ACC112 (cell line): Measurements from ENCODE around the gene NLRC4.
A peak's percentile ranks its signal among the peaks of the same experiment; 100 is the strongest.
"Not testable (repeated sequence)": the region's sequence is repeated elsewhere in the genome, so short reads cannot be mapped to it uniquely, and the experiment has no call there.

ENCODE experiments used
- H2AFZ ChIP-seq: fragments of 200-600 bp; sonication (generic); one replicate; pipeline ENCODE4 v1.6.0; 2017; ENCODE audit warnings: antibody characterized with exemption, low read length; ENCODE audit not compliant: unreplicated experiment
- H3K27ac ChIP-seq: fragments of 200-600 bp; sonication (generic); 2 replicates; pipeline ENCODE4 v1.5.1; 2014; ENCODE audit warnings: low read depth, mild to moderate bottlenecking, antibody characterized with exemption, low read length, moderate library complexity
- H3K27me3 ChIP-seq: fragments of 200-600 bp; sonication (generic); 2 replicates; pipeline ENCODE4 v1.6.1; 2014; ENCODE audit warnings: mild to moderate bottlenecking, antibody characterized with exemption, low read length, moderate library complexity, mixed read lengths; ENCODE audit not compliant: insufficient read depth
- H3K36me3 ChIP-seq: fragments of 200-600 bp; sonication (generic); 2 replicates; pipeline ENCODE4 v1.6.1; 2016; ENCODE audit warnings: mild to moderate bottlenecking, antibody characterized with exemption, low read length, moderate library complexity, mixed read lengths; ENCODE audit not compliant: insufficient read depth
- H3K4me1 ChIP-seq: fragments of 200-600 bp; sonication (generic); one replicate; pipeline ENCODE4 v1.6.1; 2016; ENCODE audit warnings: low read length, mixed read lengths; ENCODE audit not compliant: insufficient read depth, unreplicated experiment, control insufficient read depth
- H3K4me3 ChIP-seq: fragments of 200-600 bp; sonication (generic); 2 replicates; pipeline ENCODE4 v1.5.1; 2014; ENCODE audit warnings: mild to moderate bottlenecking, low read depth, low read length
- H3K79me2 ChIP-seq: fragments of 200-600 bp; sonication (generic); one replicate; pipeline ENCODE4 v1.6.0; 2016; ENCODE audit warnings: low read length; ENCODE audit not compliant: control insufficient read depth, unreplicated experiment, insufficient read depth

The NLRC4 gene

DNA sequence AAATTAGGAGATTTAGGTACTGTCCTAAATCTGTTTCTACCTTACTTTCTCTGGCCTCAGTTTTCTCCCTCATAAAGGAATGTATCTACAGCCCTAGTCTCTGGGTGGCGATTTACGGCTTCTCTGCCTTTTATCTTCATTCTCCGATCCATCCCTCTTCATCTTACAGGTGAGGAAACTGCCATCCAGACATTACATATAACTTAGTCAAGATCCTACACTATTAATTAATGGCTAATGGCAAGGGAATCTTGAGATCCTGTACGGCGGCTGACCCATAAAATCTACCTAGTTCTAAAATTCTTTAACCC, 12.6 kb upstream of the NLRC4 start:
- Histone ChIP-seq H3K27ac (peak overlapping the region; percentile 65), H2AFZ (peak overlapping the region; percentile 100), H3K27me3 (no peaks in the 10 kb centered on the region)

DNA sequence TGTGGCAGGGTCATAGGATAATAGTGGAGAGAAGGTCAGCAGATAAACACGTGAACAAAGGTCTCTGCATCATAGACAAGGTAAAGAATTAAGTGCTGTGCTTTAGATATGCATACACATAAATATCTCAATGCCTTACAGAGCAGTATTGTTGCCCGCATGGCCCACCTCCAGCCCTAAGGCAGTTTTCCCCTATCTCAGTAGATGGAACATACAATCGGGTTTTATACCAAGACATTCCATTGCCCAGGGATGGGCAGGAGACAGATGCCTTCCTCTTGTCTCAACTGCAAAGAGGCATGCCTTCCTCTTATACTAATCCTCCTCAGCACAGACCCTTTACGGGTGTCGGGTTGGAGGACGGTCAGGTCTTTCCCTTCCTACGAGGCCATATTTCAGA, 11.1 kb upstream of the NLRC4 start:
- H3K4me3 ChIP-seq, H3K4me1 ChIP-seq, H3K27me3 ChIP-seq, H3K27ac ChIP-seq, H2AFZ ChIP-seq, H3K36me3 ChIP-seq: not testable (repeated sequence)
- H3K79me2 ChIP-seq, result peaks cover 23% of the 10 kb centered on the region

More for the DNA sequence above, 12.6 kb upstream of the NLRC4 start:
- Histone ChIP-seq H3K79me2 (peaks cover 36% of the 10 kb centered on the region), H3K4me3 (peak overlapping the region; percentile 93), H3K36me3 (no peaks in the 10 kb centered on the region), H3K4me1 (no peaks in the 10 kb centered on the region)

DNA sequence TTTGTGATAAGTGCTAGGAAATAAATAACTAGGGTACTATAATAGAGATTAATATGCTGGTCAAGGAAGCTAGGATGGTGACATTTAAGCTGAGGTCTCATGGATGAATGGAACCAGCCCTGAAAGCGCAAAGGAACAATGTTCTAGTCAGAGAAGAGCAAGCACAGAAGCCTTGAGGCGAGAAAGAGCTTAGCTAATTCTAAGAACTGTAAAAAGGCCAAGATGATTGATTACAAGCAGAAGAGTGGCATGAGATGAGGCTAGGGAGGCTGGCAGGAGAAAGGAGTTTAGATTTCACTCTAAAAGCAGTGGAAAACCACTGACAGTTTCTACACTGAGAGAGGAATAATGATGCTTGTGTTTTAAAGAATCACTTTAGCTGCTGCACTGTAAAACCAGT, 9.6 kb upstream of the NLRC4 start:
- H3K4me1 ChIP-seq, result no peaks in the 10 kb centered on the region
- H2AFZ ChIP-seq, result peak overlapping the region; percentile 50
- no peak overlapping the region for H3K4me3 ChIP-seq
- H3K27me3 ChIP-seq, result no peaks in the 10 kb centered on the region
- peaks cover 15% of the 10 kb centered on the region for H3K79me2 ChIP-seq
- no peak overlapping the region for H3K27ac ChIP-seq
- no peaks in the 10 kb centered on the region for H3K36me3 ChIP-seq

DNA sequence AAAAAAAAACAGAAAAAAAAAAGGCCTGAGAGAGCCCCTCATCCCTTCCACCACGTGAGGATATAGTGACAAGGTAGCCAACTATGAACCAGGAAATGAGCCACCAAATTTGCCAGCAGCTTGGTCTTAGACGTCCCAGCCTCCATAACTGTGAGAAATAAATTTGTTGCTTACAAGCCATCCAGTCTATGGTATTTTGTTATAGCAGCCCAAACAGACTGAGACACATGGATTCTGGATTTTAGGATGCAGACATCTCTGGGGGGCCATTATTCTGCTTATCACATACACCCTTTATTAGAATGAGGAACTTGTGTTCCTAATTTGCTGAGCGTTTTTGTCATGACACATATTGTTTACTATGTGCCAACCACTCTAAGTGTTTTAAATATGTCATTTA, 7.6 kb upstream of the NLRC4 start:
- Histone ChIP-seq H3K27me3 (no peaks in the 10 kb centered on the region), H3K27ac (no peak overlapping the region), H3K36me3 (no peaks in the 10 kb centered on the region), H2AFZ (no peak overlapping the region), H3K79me2 (no peaks in the 10 kb centered on the region), H3K4me3 (no peak overlapping the region), H3K4me1 (no peaks in the 10 kb centered on the region)

- Histone ChIP-seq H3K27ac (no peak overlapping the region), H3K4me1 (no peaks in the 10 kb centered on the region), H3K4me3 (no peak overlapping the region), H3K36me3 (no peaks in the 10 kb centered on the region), H2AFZ (no peak overlapping the region), H3K79me2 (no peaks in the 10 kb centered on the region), H3K27me3 (no peaks in the 10 kb centered on the region)
Measured at GRCh38 chr2:32271063-32271462, 6.4 kb upstream of the NLRC4 start.

GRCh38 chr2:32262105-32262504, 2.6 kb downstream of the NLRC4 start:
- H3K4me1 ChIP-seq, result no peaks in the 10 kb centered on the region
- no peak overlapping the region for H3K27ac ChIP-seq
- H2AFZ ChIP-seq, result no peak overlapping the region
- no peak overlapping the region for H3K4me3 ChIP-seq
- H3K27me3 ChIP-seq, result no peaks in the 10 kb centered on the region
- H3K79me2 ChIP-seq, result no peaks in the 10 kb centered on the region
- H3K36me3 ChIP-seq, result no peaks in the 10 kb centered on the region

- Histone ChIP-seq H3K79me2 (no peaks in the 10 kb centered on the region), H3K4me1 (no peaks in the 10 kb centered on the region), H3K4me3 (no peak overlapping the region), H3K27me3 (no peaks in the 10 kb centered on the region), H3K27ac (no peak overlapping the region), H3K36me3 (no peaks in the 10 kb centered on the region), H2AFZ (no peak overlapping the region)
Measured at GRCh38 chr2:32260376-32260775, 4.3 kb downstream of the NLRC4 start.

- no peaks in the 10 kb centered on the region for H3K4me1 ChIP-seq
- no peaks in the 10 kb centered on the region for H3K36me3 ChIP-seq
- no peak overlapping the region for H2AFZ ChIP-seq
- H3K27ac ChIP-seq, result no peak overlapping the region
- no peaks in the 10 kb centered on the region for H3K79me2 ChIP-seq
- H3K27me3 ChIP-seq, result no peaks in the 10 kb centered on the region
- no peak overlapping the region for H3K4me3 ChIP-seq
Measured at GRCh38 chr2:32258242-32258641, 6.4 kb downstream of the NLRC4 start.

- Histone ChIP-seq H3K79me2 (no peaks in the 10 kb centered on the region), H3K4me1 (no peaks in the 10 kb centered on the region), H2AFZ (no peak overlapping the region), H3K4me3 (no peak overlapping the region), H3K36me3 (no peaks in the 10 kb centered on the region), H3K27me3 (no peaks in the 10 kb centered on the region), H3K27ac (no peak overlapping the region)
Measured at GRCh38 chr2:32250290-32250689, 14.4 kb downstream of the NLRC4 start.

DNA sequence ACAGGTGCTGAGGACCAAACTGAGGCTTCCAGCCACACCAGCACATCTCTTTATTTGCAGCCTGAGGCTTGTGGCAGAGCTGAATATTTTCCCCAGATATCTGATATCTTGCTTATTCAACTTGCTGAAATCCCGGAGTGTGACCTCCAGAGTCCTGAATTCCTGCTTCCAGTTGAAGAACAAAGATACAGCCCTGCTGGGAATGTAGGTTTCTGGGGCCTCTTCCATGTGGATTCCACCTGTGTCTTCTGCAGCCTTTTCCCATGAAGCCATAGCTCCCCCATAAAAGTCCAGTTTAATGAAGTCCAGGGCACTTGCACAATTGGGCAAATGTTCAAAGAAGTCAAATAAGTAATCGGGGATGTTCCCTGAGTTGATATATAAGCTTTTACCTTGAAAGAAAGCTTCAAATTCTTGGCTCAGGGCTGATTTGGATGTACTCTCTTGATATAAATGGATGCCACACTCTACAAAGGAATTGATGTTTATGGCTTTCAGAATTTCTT, 14.9 kb downstream of the NLRC4 start:
- H3K27ac ChIP-seq, result no peak overlapping the region
- no peaks in the 10 kb centered on the region for H3K36me3 ChIP-seq
- no peaks in the 10 kb centered on the region for H3K79me2 ChIP-seq
- H3K4me1 ChIP-seq, result no peaks in the 10 kb centered on the region
- H2AFZ ChIP-seq, result no peak overlapping the region
- no peak overlapping the region for H3K4me3 ChIP-seq
- no peaks in the 10 kb centered on the region for H3K27me3 ChIP-seq

GRCh38 chr2:32248299-32248698, 16.4 kb downstream of the NLRC4 start:
- Histone ChIP-seq H3K36me3 (no peaks in the 10 kb centered on the region), H2AFZ (no peak overlapping the region), H3K4me1 (no peaks in the 10 kb centered on the region), H3K79me2 (no peaks in the 10 kb centered on the region), H3K27me3 (no peaks in the 10 kb centered on the region), H3K27ac (no peak overlapping the region), H3K4me3 (no peak overlapping the region)
